ENCODE data around the gene CCBE1. TPM values are rescaled to one million over a fixed set of nuclear protein-coding genes. Genes with fewer than 3 reads are reported as not detected.

Gene CCBE1
- total RNA-seq, 2 donors from 2014 or later, result 1.6 to 1.8 TPM

GRCh38 chr18:59553273-59553870 lies 143.9 kb downstream of the CCBE1 start:
- Histone ChIP-seq H3K9me3 (no peaks in the 10 kb centered on the region), H3K27ac (no peak overlapping the region), H3K36me3 (no peaks in the 10 kb centered on the region), H3K4me1 (ENCODE audit: control insufficient read depth in 1 of 2, low read depth in 2 of 2) (peaks cover 0 to 10% of the 10 kb centered on the region in 2 donors), H3K27me3 (replicated peaks; ENCODE audit: insufficient read depth) (no peaks in the 10 kb centered on the region), H3K4me3 (no peak overlapping the region)
- DNase-seq (ENCODE audit: low spot score) (no peak), ATAC-seq (ENCODE audit: insufficient number of reproducible peaks, low FRiP score, low read depth) (no peak)
- no peak for TF ChIP-seq CTCF (IDR thresholded peaks at IDR 0.05)

- ATAC-seq (ENCODE audit: insufficient number of reproducible peaks, low FRiP score, low read depth), result no peak
- H3K4me1 ChIP-seq (ENCODE audit: control insufficient read depth in 1 of 2, low read depth in 2 of 2), result peaks cover 0 to 10% of the 10 kb centered on the region in 2 donors
- DNase-seq (ENCODE audit: low spot score), result no peak
Measured at GRCh38 chr18:59551902-59552635, 145.2 kb downstream of the CCBE1 start.

GRCh38 chr18:59550174-59550516 lies 147.1 kb downstream of the CCBE1 start:
- Histone ChIP-seq H3K9me3 (no peaks in the 10 kb centered on the region), H3K36me3 (no peaks in the 10 kb centered on the region), H3K4me1 (ENCODE audit: control insufficient read depth in 1 of 2, low read depth in 2 of 2) (peaks cover 0 to 10% of the 10 kb centered on the region in 2 donors), H3K4me3 (no peak overlapping the region), H3K27me3 (replicated peaks; ENCODE audit: insufficient read depth) (no peaks in the 10 kb centered on the region), H3K27ac (no peak overlapping the region)
- DNase-seq (ENCODE audit: low spot score) (no peak), ATAC-seq (ENCODE audit: insufficient number of reproducible peaks, low FRiP score, low read depth) (no peak)
- TF ChIP-seq CTCF (IDR thresholded peaks at IDR 0.05), result no peak

More at GRCh38 chr18:59551902-59552635, 145.2 kb downstream of the CCBE1 start:
- no peak for TF ChIP-seq CTCF (IDR thresholded peaks at IDR 0.05)
- Histone ChIP-seq H3K9me3 (no peaks in the 10 kb centered on the region), H3K27ac (no peak overlapping the region), H3K36me3 (no peaks in the 10 kb centered on the region), H3K4me3 (no peak overlapping the region), H3K27me3 (replicated peaks; ENCODE audit: insufficient read depth) (no peaks in the 10 kb centered on the region)

GRCh38 chr18:59549503-59550173 lies 147.6 kb downstream of the CCBE1 start:
- no peak for TF ChIP-seq CTCF (IDR thresholded peaks at IDR 0.05)
- Histone ChIP-seq H3K9me3 (no peaks in the 10 kb centered on the region), H3K4me3 (no peak overlapping the region), H3K4me1 (ENCODE audit: control insufficient read depth in 1 of 2, low read depth in 2 of 2) (peaks cover 0 to 10% of the 10 kb centered on the region in 2 donors), H3K27ac (no peak overlapping the region), H3K36me3 (no peaks in the 10 kb centered on the region), H3K27me3 (replicated peaks; ENCODE audit: insufficient read depth) (no peaks in the 10 kb centered on the region)
- ATAC-seq (ENCODE audit: insufficient number of reproducible peaks, low FRiP score, low read depth), result no peak
- DNase-seq (ENCODE audit: low spot score), result no peak

GRCh38 chr18:59547581-59548182 lies 149.5 kb downstream of the CCBE1 start:
- no peaks in the 10 kb centered on the region for H3K9me3 ChIP-seq
- no peak for ATAC-seq (ENCODE audit: insufficient number of reproducible peaks, low FRiP score, low read depth)
- no peaks in the 10 kb centered on the region for H3K36me3 ChIP-seq
- H3K27me3 ChIP-seq (replicated peaks; ENCODE audit: insufficient read depth), result no peaks in the 10 kb centered on the region
- H3K27ac ChIP-seq, result no peak overlapping the region
- no peak for TF ChIP-seq CTCF (IDR thresholded peaks at IDR 0.05)
- H3K4me1 ChIP-seq (ENCODE audit: control insufficient read depth in 1 of 2, low read depth in 2 of 2), result peaks cover 0 to 10% of the 10 kb centered on the region in 2 donors
- DNase-seq (ENCODE audit: low spot score), result no peak
- no peak overlapping the region for H3K4me3 ChIP-seq

Data from thoracic aorta (tissue), 2 donors.